Measurements from ENCODE around the gene ARHGEF3. TPM values are rescaled to one million over a fixed set of nuclear protein-coding genes. Genes with fewer than 3 reads are reported as not detected.

Gene ARHGEF3
- total RNA-seq, 2 experiments from 2014 or later = 81.2 to 88.2 TPM

DNA sequence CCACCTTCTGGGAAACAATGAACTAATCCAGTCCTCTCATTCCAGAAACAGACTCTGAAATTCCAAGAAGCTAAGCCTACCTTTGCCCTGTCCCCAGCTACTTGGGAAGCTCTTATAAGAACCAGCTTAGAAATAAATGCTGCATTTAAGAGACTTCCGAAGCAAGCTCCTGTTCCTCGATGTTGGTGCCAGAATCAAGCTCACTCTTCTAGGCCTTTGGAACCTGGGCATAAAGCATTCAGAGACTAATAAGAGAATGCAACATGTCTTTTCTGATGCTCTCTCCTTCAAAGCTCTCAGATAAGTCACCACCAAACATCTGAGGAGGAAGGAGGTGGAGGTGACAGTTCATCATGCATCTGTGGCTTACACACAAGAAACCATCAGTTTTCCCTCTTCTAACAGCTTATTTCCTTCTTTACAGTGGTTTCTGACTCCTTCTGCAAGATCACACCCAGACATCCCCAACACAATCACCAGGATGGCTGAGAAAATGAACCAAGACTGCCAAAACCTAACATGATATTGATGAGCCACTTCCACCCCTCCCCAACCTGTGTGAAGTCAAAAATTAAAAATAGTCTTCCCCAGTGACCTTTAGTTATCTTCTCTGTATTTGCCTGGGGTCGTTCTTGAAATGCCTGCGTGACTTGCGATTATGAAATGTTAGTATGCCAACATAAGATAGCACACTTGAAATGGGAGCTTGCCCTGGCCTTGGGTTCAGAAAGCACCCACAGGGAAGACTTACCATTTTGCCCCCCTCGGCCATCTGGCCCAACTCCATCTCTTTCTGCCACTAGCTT is 11.5 kb downstream of the ARHGEF3 start:
- peaks cover 4% of the 10 kb centered on the region for H3K9me3 Mint-ChIP-seq
- no peaks in the 10 kb centered on the region for H3K27me3 Mint-ChIP-seq
- H3K27ac Mint-ChIP-seq = peak overlapping the region; percentile 96
- peaks cover 69% of the 10 kb centered on the region for H3K36me3 Mint-ChIP-seq
- peak; percentile 37 for DNase-seq
- H3K4me1 Mint-ChIP-seq = peaks cover 84% of the 10 kb centered on the region
- peak overlapping the region; percentile 64 for H3K4me3 Mint-ChIP-seq

DNA sequence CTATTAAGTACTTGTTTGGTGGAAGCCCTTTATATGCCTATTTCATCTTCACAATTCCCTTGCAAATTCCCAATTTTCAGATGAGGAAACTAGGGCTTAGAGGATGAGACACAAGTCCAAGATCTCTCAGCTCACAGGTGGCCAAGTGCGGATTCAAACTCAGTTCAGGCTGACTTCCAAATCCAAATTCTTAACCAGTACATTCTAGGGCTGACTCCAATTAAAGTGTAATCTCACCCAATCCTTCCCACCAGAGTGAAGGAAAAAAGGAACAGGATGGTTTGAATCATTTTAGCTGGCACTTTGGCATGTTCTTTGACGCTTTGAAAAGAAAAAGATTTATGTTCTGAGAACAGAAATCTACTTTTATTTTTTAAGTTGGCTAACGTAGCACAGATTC is 12.7 kb downstream of the ARHGEF3 start:
- Mint-ChIP-seq H3K9me3 (peaks cover 4% of the 10 kb centered on the region), H3K36me3 (peaks cover 70% of the 10 kb centered on the region), H3K4me3 (peak overlapping the region; percentile 50), H3K4me1 (peaks cover 90% of the 10 kb centered on the region), H3K27me3 (no peaks in the 10 kb centered on the region), H3K27ac (peak overlapping the region; percentile 96)
- no peak for DNase-seq

DNA sequence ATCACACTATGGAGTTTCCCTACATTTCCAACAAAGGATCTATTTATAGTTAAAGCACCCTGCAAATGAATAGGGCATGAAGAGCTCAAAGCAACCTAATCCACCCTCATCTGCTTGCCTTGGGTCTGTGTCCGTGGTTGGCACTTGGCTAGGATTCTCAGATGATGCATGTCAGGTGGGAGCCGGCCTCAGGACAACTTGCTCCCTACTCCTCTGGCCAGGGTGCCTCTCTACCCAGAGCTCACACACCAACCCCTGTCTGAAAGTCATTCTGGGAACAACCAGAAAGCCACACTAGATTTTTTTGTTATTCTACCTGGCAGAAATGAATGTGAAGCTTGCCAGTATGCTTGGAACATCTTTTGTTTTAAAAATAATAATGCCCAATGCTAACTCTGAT is 13.2 kb downstream of the ARHGEF3 start:
- Mint-ChIP-seq H3K36me3 (peaks cover 66% of the 10 kb centered on the region), H3K4me3 (peak overlapping the region; percentile 50), H3K9me3 (no peaks in the 10 kb centered on the region), H3K27me3 (no peaks in the 10 kb centered on the region), H3K27ac (peak overlapping the region; percentile 96), H3K4me1 (peaks cover 92% of the 10 kb centered on the region)
- DNase-seq = no peak

GRCh38 chr3:56787784-56788256 is 13.9 kb downstream of the ARHGEF3 start:
- Mint-ChIP-seq H3K4me3 (peak overlapping the region; percentile 50), H3K9me3 (no peaks in the 10 kb centered on the region), H3K27ac (peak overlapping the region; percentile 96), H3K36me3 (peaks cover 65% of the 10 kb centered on the region), H3K4me1 (peaks cover 98% of the 10 kb centered on the region), H3K27me3 (no peaks in the 10 kb centered on the region)
- no peak for DNase-seq

- Mint-ChIP-seq H3K9me3 (no peaks in the 10 kb centered on the region), H3K36me3 (peaks cover 65% of the 10 kb centered on the region), H3K4me1 (peaks cover 98% of the 10 kb centered on the region), H3K27me3 (no peaks in the 10 kb centered on the region), H3K27ac (peak overlapping the region; percentile 96), H3K4me3 (peak overlapping the region; percentile 7)
- DNase-seq = no peak
These were observed 14.4 kb downstream of the ARHGEF3 start for GRCh38 chr3:56787258-56787775.

GRCh38 chr3:56785499-56785898 is 16.2 kb downstream of the ARHGEF3 start:
- Mint-ChIP-seq H3K4me3 (peak overlapping the region; percentile 78), H3K27ac (peak overlapping the region; percentile 96), H3K27me3 (no peaks in the 10 kb centered on the region), H3K4me1 (peaks cover 92% of the 10 kb centered on the region), H3K9me3 (no peaks in the 10 kb centered on the region), H3K36me3 (peaks cover 64% of the 10 kb centered on the region)
- DNase-seq = no peak

DNA sequence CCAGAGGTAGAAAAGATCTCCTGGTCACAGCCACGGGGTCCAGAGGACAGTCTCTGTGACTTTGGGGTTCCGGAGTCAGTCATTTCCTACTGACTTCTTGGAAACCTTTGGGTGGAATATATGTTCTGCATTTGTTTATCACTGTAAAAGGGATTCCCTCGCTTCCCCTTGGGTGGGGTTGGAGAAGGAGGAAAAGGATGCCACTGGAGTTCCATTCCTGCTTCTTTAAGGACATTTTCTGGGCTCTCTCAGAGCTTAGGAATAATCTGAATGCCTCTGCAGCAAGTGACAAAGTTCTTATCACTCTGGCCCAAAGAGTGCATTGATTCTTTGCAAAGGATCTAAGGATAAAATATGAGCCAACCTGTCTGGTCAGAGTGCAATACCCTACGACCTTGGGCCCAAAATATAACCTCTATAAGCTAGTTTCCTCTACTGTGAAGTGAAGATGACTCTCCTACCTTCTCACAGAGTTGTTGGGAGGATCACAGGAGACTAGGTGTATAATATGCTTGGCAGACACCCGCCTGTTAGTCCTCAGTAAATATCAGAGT is 17.2 kb downstream of the ARHGEF3 start:
- Mint-ChIP-seq H3K27ac (peak overlapping the region; percentile 96), H3K9me3 (no peaks in the 10 kb centered on the region), H3K4me1 (peaks cover 93% of the 10 kb centered on the region), H3K27me3 (no peaks in the 10 kb centered on the region), H3K4me3 (peak overlapping the region; percentile 78), H3K36me3 (peaks cover 74% of the 10 kb centered on the region)
- no peak for DNase-seq

DNA sequence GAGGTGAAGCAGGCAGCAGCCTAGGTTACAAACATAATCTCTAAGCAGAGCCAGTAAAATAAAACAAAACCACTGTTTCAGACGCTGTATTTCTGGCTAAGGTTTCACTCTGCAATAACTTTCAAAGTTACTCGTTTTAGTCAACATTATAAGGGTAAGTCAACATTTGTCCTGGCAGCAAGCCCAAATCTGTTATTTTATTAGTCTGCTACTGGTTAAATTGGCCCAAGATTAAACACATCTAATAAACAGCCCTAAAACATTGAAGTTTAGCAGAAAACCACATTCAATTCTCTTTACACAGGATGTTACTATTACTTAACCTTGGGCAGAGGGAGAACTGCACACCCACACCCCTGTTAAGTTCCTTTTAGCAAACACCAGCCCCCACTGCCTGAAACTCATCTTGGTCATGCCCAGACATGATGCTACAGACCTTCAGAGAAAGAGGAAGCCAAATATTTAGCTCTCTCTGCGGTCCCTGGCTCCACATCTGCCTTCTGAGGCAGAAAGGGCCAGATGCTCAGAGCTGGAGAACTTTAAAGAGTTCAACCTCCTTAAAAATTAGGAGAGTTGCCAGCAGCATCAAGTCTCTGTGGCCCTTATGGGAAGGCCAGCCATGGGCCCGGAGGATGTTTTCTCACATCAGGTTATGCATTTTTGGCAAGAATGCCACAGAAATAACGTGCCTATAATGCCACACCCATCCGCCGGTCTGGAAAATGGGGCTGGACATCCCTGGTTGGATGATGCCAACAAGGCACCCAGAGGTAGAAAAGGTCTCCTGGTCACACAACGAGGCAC is 17.9 kb downstream of the ARHGEF3 start:
- Mint-ChIP-seq H3K27me3 (no peaks in the 10 kb centered on the region), H3K4me3 (peak overlapping the region; percentile 78), H3K27ac (peak overlapping the region; percentile 96), H3K36me3 (peaks cover 74% of the 10 kb centered on the region), H3K4me1 (peaks cover 91% of the 10 kb centered on the region), H3K9me3 (no peaks in the 10 kb centered on the region)
- DNase-seq = peak; percentile 73

DNA sequence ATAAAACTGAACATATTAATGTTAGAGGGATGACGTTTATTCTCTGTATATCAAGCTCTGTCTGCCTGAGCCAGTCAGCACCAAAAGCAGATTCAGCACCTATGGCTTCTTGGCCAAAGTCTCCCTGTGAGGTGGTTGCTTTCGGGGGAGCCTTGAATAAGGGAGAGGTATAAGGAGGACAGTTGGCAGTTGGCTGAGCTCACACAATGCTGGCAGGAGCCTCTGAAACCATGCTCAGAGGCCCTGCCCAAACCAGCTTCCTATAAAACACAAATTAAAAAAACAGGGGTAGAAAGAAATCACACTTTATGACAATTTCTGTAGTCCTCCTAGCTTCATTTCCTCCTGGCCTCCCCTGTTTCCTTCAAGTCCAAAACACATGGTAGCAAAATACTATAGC is 18.8 kb downstream of the ARHGEF3 start:
- H3K27ac Mint-ChIP-seq = peak overlapping the region; percentile 96
- no peak for DNase-seq
- H3K4me3 Mint-ChIP-seq = peak overlapping the region; percentile 78
- peaks cover 89% of the 10 kb centered on the region for H3K4me1 Mint-ChIP-seq
- H3K9me3 Mint-ChIP-seq = no peaks in the 10 kb centered on the region
- H3K36me3 Mint-ChIP-seq = peaks cover 69% of the 10 kb centered on the region
- H3K27me3 Mint-ChIP-seq = no peaks in the 10 kb centered on the region

DNA sequence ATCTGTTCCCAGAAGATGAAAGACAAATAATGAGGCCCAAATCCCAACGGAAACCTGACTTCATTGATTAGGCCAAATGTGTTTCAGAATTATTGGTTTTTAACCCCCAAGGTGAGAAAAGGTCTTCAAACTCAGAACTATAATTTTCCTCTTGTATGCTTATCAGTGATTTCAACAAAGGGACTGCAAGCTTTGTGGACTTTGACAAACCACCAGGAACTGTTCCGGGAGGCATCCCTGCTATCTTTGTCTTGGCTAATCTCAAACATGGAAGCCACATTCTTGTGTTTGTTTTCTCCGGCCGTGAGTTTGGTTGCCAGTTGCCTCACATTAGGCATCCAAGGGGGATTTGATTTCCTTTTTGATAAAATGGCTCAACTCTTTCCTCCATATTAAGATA is 19.5 kb downstream of the ARHGEF3 start:
- no peak for DNase-seq
- Mint-ChIP-seq H3K4me3 (peak overlapping the region; percentile 78), H3K36me3 (peaks cover 68% of the 10 kb centered on the region), H3K4me1 (peaks cover 89% of the 10 kb centered on the region), H3K9me3 (no peaks in the 10 kb centered on the region), H3K27me3 (no peaks in the 10 kb centered on the region), H3K27ac (peak overlapping the region; percentile 96)

DNA sequence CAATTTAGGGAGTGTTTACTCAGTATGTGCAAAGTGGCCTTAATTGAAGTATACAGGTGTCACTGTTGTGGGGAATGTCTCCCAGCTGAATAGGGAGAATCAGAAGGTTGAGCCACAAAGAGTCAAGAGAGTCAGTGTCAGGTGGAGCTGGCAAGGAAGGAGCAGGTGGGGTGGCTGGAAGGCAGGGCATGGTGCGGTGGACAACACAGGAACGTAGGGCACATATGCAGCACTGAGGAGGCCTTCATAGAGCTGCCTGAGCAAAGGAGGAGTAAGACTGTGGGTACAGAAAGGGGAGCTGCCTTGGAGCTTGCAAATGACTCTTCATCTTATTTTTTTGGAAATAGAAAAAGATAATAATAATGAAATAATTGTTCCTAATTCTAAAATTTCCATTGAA is 20.0 kb downstream of the ARHGEF3 start:
- Mint-ChIP-seq H3K27me3 (no peaks in the 10 kb centered on the region), H3K27ac (peak overlapping the region; percentile 96), H3K4me3 (no peak overlapping the region), H3K36me3 (peaks cover 65% of the 10 kb centered on the region), H3K9me3 (no peaks in the 10 kb centered on the region), H3K4me1 (peaks cover 88% of the 10 kb centered on the region)
- no peak for DNase-seq

DNA sequence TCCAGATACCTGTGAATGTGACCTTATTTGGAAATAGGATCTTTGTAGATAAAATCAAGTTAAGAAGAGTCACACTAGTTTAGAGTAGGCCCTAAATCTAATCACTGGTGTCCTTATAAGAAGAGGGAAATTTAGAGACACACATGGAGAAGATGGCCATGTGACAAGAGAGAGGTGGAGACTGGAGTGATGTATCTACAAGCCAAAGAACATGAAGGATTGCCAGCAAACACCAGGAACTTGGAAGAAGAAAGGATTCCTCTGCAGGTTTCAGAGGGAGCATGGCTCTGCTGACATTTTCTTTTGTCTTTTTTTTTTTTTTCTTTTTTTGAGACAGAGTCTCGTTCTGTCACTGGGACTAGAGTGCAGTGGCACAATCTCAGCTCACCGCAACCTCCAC is 20.8 kb downstream of the ARHGEF3 start:
- no peak for DNase-seq
- peaks cover 87% of the 10 kb centered on the region for H3K4me1 Mint-ChIP-seq
- H3K27me3 Mint-ChIP-seq = no peaks in the 10 kb centered on the region
- H3K9me3 Mint-ChIP-seq = no peaks in the 10 kb centered on the region
- peaks cover 59% of the 10 kb centered on the region for H3K36me3 Mint-ChIP-seq
- peak overlapping the region; percentile 96 for H3K27ac Mint-ChIP-seq
- no peak overlapping the region for H3K4me3 Mint-ChIP-seq

DNA sequence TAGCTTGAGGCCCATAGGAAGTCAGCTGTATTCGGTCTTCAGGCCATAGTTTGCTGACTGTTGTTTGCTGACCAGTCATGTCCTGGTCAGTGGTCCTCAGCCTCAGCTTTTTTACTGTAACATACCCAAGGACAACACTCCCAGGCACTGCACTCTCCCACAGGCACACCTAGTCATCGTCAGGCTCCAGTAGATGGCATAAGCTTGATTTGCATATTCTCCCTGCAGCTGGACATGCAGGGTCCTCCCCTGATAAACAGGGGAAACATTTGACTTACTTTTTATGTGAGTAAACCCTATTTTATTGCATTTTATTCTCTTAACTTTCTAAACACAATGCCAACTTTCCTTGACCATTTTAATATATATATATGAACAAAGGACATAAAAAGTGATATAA is 22.9 kb downstream of the ARHGEF3 start:
- DNase-seq = no peak
- Mint-ChIP-seq H3K36me3 (peaks cover 54% of the 10 kb centered on the region), H3K9me3 (no peaks in the 10 kb centered on the region), H3K4me1 (peaks cover 84% of the 10 kb centered on the region), H3K27me3 (no peaks in the 10 kb centered on the region), H3K4me3 (no peak overlapping the region), H3K27ac (no peak overlapping the region)

GRCh38 chr3:56776556-56776950 is 25.2 kb downstream of the ARHGEF3 start:
- no peak overlapping the region for H3K4me3 Mint-ChIP-seq
- no peaks in the 10 kb centered on the region for H3K9me3 Mint-ChIP-seq
- DNase-seq = no peak
- H3K27ac Mint-ChIP-seq = peak overlapping the region; percentile 74
- H3K36me3 Mint-ChIP-seq = peaks cover 62% of the 10 kb centered on the region
- H3K4me1 Mint-ChIP-seq = peaks cover 78% of the 10 kb centered on the region
- no peaks in the 10 kb centered on the region for H3K27me3 Mint-ChIP-seq
